HFFc6 (cell line): ENCODE data around the gene EHBP1. TPM values are rescaled to one million over a fixed set of nuclear protein-coding genes. Genes with fewer than 3 reads are reported as not detected.

Experiments
- DNase-seq: peaks from one replicate; pipeline ENCODE4 v3.0.0-alpha.2; 2018
- H3K27ac Mint-ChIP-seq: 2 replicates; pipeline ENCODE4 v1.8.0; 2020; ENCODE audit warnings: mild to moderate bottlenecking, mixed read lengths
- H3K27me3 Mint-ChIP-seq: 2 replicates; pipeline ENCODE4 v1.8.0; 2021; ENCODE audit warnings: mild to moderate bottlenecking, moderate library complexity, mixed read lengths; ENCODE audit not compliant: insufficient read depth
- H3K36me3 Mint-ChIP-seq: 2 replicates; pipeline ENCODE4 v1.8.0; 2021; ENCODE audit warnings: low read depth, mixed read lengths
- H3K4me1 Mint-ChIP-seq: 2 replicates; pipeline ENCODE4 v1.8.0; 2020; ENCODE audit warnings: low read depth, mixed read lengths
- H3K4me3 Mint-ChIP-seq: 2 replicates; pipeline ENCODE4 v1.8.0; 2020; ENCODE audit warnings: mild to moderate bottlenecking, moderate library complexity, mixed read lengths
- H3K9me3 Mint-ChIP-seq: 2 replicates; pipeline ENCODE4 v1.8.0; 2020; ENCODE audit warnings: mild to moderate bottlenecking, mixed read lengths
- CTCF ChIP-seq: fragments of 200-600 bp; sonication (generic); IDR thresholded peaks from 2 replicates; pipeline ENCODE4 v1.5.0; 2021; ENCODE audit warnings: antibody characterized with exemption, mild to moderate bottlenecking
- total RNA-seq, 6 experiments: library from RNA; stranded (reverse); fragmentation: NEBNext Ultra II Directional; extraction: Animal tissue kit (Norgen Biotek cat#: 25700); gene quantifications; 2 replicates in 1 of 6; 3 replicates in 5 of 6; pipeline ENCODE4 v1.2.3, GENCODE V29; 2021

EHBP1 gene
- total RNA-seq, 6 experiments from 2014 or later = 72.7 to 87.3 (median 80.6) TPM

GRCh38 chr2:63034526-63034925, 329.0 kb downstream of the EHBP1 start:
- no peak overlapping the region for H3K27ac Mint-ChIP-seq
- no peaks in the 10 kb centered on the region for H3K27me3 Mint-ChIP-seq
- no peak for TF ChIP-seq CTCF
- H3K4me1 Mint-ChIP-seq = peaks cover 8% of the 10 kb centered on the region
- no peak for DNase-seq
- H3K36me3 Mint-ChIP-seq = no peaks in the 10 kb centered on the region
- no peaks in the 10 kb centered on the region for H3K9me3 Mint-ChIP-seq
- no peak overlapping the region for H3K4me3 Mint-ChIP-seq

GRCh38 chr2:63035169-63035568, 329.7 kb downstream of the EHBP1 start:
- Mint-ChIP-seq H3K9me3 (no peaks in the 10 kb centered on the region), H3K4me3 (no peak overlapping the region), H3K4me1 (peaks cover 7% of the 10 kb centered on the region), H3K27me3 (no peaks in the 10 kb centered on the region), H3K36me3 (no peaks in the 10 kb centered on the region), H3K27ac (no peak overlapping the region)
- TF ChIP-seq CTCF = no peak
- no peak for DNase-seq

- H3K36me3 Mint-ChIP-seq = no peaks in the 10 kb centered on the region
Observed at GRCh38 chr2:63035660-63036059, 330.1 kb downstream of the EHBP1 start.

GRCh38 chr2:63038034-63038433, 332.5 kb downstream of the EHBP1 start:
- no peak for TF ChIP-seq CTCF
- no peak overlapping the region for H3K27ac Mint-ChIP-seq
- H3K27me3 Mint-ChIP-seq = no peaks in the 10 kb centered on the region
- peaks cover 7% of the 10 kb centered on the region for H3K4me1 Mint-ChIP-seq
- H3K36me3 Mint-ChIP-seq = no peaks in the 10 kb centered on the region
- H3K4me3 Mint-ChIP-seq = no peak overlapping the region
- no peak for DNase-seq
- H3K9me3 Mint-ChIP-seq = no peaks in the 10 kb centered on the region

More at GRCh38 chr2:63035660-63036059, 330.1 kb downstream of the EHBP1 start:
- no peak for TF ChIP-seq CTCF
- H3K27ac Mint-ChIP-seq = no peak overlapping the region
- H3K4me1 Mint-ChIP-seq = peaks cover 7% of the 10 kb centered on the region
- H3K4me3 Mint-ChIP-seq = no peak overlapping the region
- no peak for DNase-seq
- H3K9me3 Mint-ChIP-seq = no peaks in the 10 kb centered on the region
- H3K27me3 Mint-ChIP-seq = no peaks in the 10 kb centered on the region

- Mint-ChIP-seq H3K27ac (no peak overlapping the region), H3K9me3 (no peaks in the 10 kb centered on the region), H3K4me3 (no peak overlapping the region), H3K27me3 (peaks cover 1% of the 10 kb centered on the region; the same call in 1 of the 2 replicates), H3K4me1 (no peaks in the 10 kb centered on the region; the same call in 1 of the 2 replicates), H3K36me3 (peaks cover 3% of the 10 kb centered on the region; the same call in 1 of the 2 replicates)
- no peak for DNase-seq
- TF ChIP-seq CTCF = no peak
Observed at GRCh38 chr2:63040586-63040985, 335.1 kb downstream of the EHBP1 start.

- H3K4me1 Mint-ChIP-seq = no peaks in the 10 kb centered on the region; the same call in 1 of the 2 replicates
- TF ChIP-seq CTCF = no peak
- H3K27ac Mint-ChIP-seq = no peak overlapping the region
- no peak overlapping the region for H3K4me3 Mint-ChIP-seq
- no peak for DNase-seq
- peaks cover 13% of the 10 kb centered on the region for H3K36me3 Mint-ChIP-seq
- H3K27me3 Mint-ChIP-seq = peaks cover 1% of the 10 kb centered on the region; the same call in 1 of the 2 replicates
- H3K9me3 Mint-ChIP-seq = no peaks in the 10 kb centered on the region
Observed at GRCh38 chr2:63041592-63041991, 336.1 kb downstream of the EHBP1 start.
